ENCODE data around the gene DGCR6.
"Not testable (repeated sequence)": the region's sequence is repeated elsewhere in the genome, so short reads cannot be mapped to it uniquely, and the experiment has no call there.

DGCR6 gene

GRCh38 chr22:18915550-18915949 lies 9.4 kb downstream of the DGCR6 start:
- not testable (repeated sequence) for H3K4me3 ChIP-seq (ENCODE audit: low read length); DNase-seq (ENCODE audit: low read depth)

- not testable (repeated sequence) for H3K4me3 ChIP-seq (ENCODE audit: low read length)
Observed at GRCh38 chr22:18917818-18918217, 11.7 kb downstream of the DGCR6 start.

GRCh38 chr22:18920257-18920902 lies 14.3 kb downstream of the DGCR6 start:
- not testable (repeated sequence) for DNase-seq (ENCODE audit: low read depth); H3K4me3 ChIP-seq (ENCODE audit: low read length)

More at GRCh38 chr22:18917818-18918217, 11.7 kb downstream of the DGCR6 start:
- not testable (repeated sequence) for DNase-seq (ENCODE audit: low read depth)

- no peak overlapping the region for H3K4me3 ChIP-seq (ENCODE audit: low read length)
- TF ChIP-seq CTCF (conservative IDR thresholded peaks at IDR 0.05; ENCODE audit: low read depth, low read length): no peak
- no peak for DNase-seq (ENCODE audit: low read depth)
Observed at GRCh38 chr22:18925368-18926064, 19.4 kb downstream of the DGCR6 start.

GRCh38 chr22:18927020-18927419 lies 20.9 kb downstream of the DGCR6 start:
- no peak for TF ChIP-seq CTCF (conservative IDR thresholded peaks at IDR 0.05; ENCODE audit: low read depth, low read length)
- H3K4me3 ChIP-seq (ENCODE audit: low read length): no peak overlapping the region
- no peak for DNase-seq (ENCODE audit: low read depth)

GRCh38 chr22:18927573-18927972 lies 21.5 kb downstream of the DGCR6 start:
- DNase-seq (ENCODE audit: low read depth): no peak
- no peak for TF ChIP-seq CTCF (conservative IDR thresholded peaks at IDR 0.05; ENCODE audit: low read depth, low read length)

GRCh38 chr22:18929459-18929858 lies 23.3 kb downstream of the DGCR6 start:
- H3K4me3 ChIP-seq (ENCODE audit: low read length): no peak overlapping the region
- DNase-seq (ENCODE audit: low read depth): no peak
- no peak for TF ChIP-seq CTCF (conservative IDR thresholded peaks at IDR 0.05; ENCODE audit: low read depth, low read length)

More at GRCh38 chr22:18927573-18927972, 21.5 kb downstream of the DGCR6 start:
- H3K4me3 ChIP-seq (ENCODE audit: low read length): no peak overlapping the region

- no peak for DNase-seq (ENCODE audit: low read depth)
- H3K4me3 ChIP-seq (ENCODE audit: low read length): no peak overlapping the region
- no peak for TF ChIP-seq CTCF (conservative IDR thresholded peaks at IDR 0.05; ENCODE audit: low read depth, low read length)
Observed at GRCh38 chr22:18931905-18932652, 26.0 kb downstream of the DGCR6 start.

All from retinal pigment epithelial cell (primary cell).